AG04450 (cell line): ENCODE results near the gene NAP1L1. TPM values are rescaled to one million over a fixed set of nuclear protein-coding genes. Genes with fewer than 3 reads are reported as not detected.
A peak's percentile ranks its signal among the peaks of the same experiment; 100 is the strongest.

Experiments
- CTCF ChIA-PET: fragments of 300-600, 350-600 bp; formaldehyde crosslinking; extraction: SDS; loops from one replicate; lab custom pipeline; 2022; ENCODE audit warnings: antibody characterized with exemption, inconsistent platforms; lab: Charles Lee
- POLR2A ChIA-PET: fragments of 350-600 bp; formaldehyde crosslinking; extraction: SDS; loops from one replicate; lab custom pipeline; 2021; ENCODE audit warnings: antibody characterized with exemption, inconsistent platforms; lab: Yijun Ruan, JAX
- DNase-seq: peaks from one replicate; pipeline ENCODE4 v3.0.0-alpha.2; 2011; ENCODE audit warnings: low read depth, low spot score
- H3K27ac ChIP-seq: one replicate; pipeline ENCODE4 v1.5.1; 2012; ENCODE audit warnings: low read depth, low read length, control low read depth
- H3K27me3 ChIP-seq: one replicate; pipeline ENCODE4 v1.6.0; 2012; ENCODE audit warnings: low read length; ENCODE audit not compliant: control insufficient read depth, insufficient read depth
- H3K4me3 ChIP-seq: 2 replicates; pipeline ENCODE4 v1.5.1; 2011; ENCODE audit warnings: mild to moderate bottlenecking, low read depth, low read length, control low read depth
- H3K9me3 ChIP-seq: 2 replicates; pipeline ENCODE4 v1.5.1; 2012; ENCODE audit warnings: low read length; ENCODE audit not compliant: control insufficient read depth, insufficient read depth
- polyA plus RNA-seq: library from polyadenylated mRNA; depleted of rRNA; stranded (reverse); fragments of >200 nt; gene quantifications from 2 replicates; pipeline ENCODE4 v1.2.3, GENCODE V29; 2011
- TF ChIP-seq, protein P1 (sequence below): IDR thresholded peaks from 2 replicates; pipeline ENCODE4 v1.5.1; 2011; ENCODE audit warnings: low read depth, low read length, control low read depth, inconsistent platforms

Gene NAP1L1
- polyA plus RNA-seq, 1 experiment: 593 TPM

DNA sequence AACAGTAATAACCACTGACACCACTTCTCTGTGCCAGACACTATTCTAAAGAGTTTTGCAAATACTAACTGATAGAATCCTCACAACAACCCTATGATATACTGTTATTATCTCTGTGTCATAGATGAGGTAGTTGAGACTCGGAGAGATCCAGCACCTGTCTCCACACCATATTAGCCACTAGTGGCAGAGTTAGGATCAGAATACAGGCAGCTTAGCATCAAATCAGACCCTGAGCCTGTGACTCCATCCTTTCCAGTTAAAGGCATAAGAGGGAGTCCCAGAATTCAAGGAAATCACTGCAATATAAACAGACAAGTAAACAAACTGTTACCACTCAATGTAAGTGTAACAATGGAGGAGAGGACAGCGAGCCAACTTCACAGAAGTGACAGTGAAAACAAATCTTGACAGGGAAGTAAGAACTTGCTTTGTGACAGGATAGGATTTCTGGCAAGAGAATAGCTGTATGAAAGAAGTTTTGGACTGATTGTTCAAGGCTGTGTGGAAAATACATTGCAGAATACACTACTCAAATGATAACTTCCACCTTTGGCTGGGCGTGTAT is 11.7 kb upstream of the NAP1L1 start:
- POLR2A ChIA-PET: no interaction called here
- TF ChIP-seq, protein P1, sequence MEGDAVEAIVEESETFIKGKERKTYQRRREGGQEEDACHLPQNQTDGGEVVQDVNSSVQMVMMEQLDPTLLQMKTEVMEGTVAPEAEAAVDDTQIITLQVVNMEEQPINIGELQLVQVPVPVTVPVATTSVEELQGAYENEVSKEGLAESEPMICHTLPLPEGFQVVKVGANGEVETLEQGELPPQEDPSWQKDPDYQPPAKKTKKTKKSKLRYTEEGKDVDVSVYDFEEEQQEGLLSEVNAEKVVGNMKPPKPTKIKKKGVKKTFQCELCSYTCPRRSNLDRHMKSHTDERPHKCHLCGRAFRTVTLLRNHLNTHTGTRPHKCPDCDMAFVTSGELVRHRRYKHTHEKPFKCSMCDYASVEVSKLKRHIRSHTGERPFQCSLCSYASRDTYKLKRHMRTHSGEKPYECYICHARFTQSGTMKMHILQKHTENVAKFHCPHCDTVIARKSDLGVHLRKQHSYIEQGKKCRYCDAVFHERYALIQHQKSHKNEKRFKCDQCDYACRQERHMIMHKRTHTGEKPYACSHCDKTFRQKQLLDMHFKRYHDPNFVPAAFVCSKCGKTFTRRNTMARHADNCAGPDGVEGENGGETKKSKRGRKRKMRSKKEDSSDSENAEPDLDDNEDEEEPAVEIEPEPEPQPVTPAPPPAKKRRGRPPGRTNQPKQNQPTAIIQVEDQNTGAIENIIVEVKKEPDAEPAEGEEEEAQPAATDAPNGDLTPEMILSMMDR: no peak
- no peak overlapping the region for H3K4me3 ChIP-seq
- no peaks in the 10 kb centered on the region for H3K9me3 ChIP-seq
- no peaks in the 10 kb centered on the region for H3K27me3 ChIP-seq
- H3K27ac ChIP-seq: no peak overlapping the region
- no peak for DNase-seq
- CTCF ChIA-PET: no interaction called here

DNA sequence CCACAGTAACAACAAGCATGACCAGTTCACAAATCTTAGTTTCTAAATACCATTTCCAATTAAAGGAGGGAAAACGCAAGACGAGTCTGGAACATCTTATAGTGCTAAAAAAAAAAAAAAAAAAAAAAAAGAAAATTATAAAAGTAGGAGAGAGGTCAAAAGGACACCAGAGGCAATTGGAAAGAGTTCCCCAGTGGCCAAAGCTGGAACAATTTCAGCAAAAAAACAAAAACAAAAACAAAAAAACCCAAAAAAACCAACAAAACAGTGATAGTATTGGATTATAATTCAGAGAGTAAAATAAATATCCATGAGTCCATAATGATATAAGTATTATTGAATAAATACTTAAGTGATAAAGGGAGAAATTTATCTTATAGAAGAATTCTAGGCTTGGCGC is 10.3 kb upstream of the NAP1L1 start:
- POLR2A ChIA-PET: no interaction called here
- TF ChIP-seq, protein P1: no peak
- CTCF ChIA-PET: interaction anchor here (0.7 kb wide), 1 partner anchor 617 kb away, joined by 4 read pairs; no protein-coding TSS in a partner anchor
- Histone ChIP-seq H3K9me3 (no peaks in the 10 kb centered on the region), H3K4me3 (no peak overlapping the region), H3K27ac (no peak overlapping the region), H3K27me3 (no peaks in the 10 kb centered on the region)
- no peak for DNase-seq

- ChIA-PET CTCF (interaction anchor here (0.7 kb wide), 1 partner anchor 144 kb away, joined by 3 read pairs; no protein-coding TSS in a partner anchor), POLR2A (interaction anchor here (0.7 kb wide), 1 partner anchor 96 kb away, joined by 4 read pairs; no protein-coding TSS in a partner anchor)
- H3K27me3 ChIP-seq: no peaks in the 10 kb centered on the region
- no peak for DNase-seq
- H3K27ac ChIP-seq: no peak overlapping the region
- H3K4me3 ChIP-seq: no peak overlapping the region
- TF ChIP-seq, protein P1: no peak
- H3K9me3 ChIP-seq: no peaks in the 10 kb centered on the region
These were observed 6.8 kb upstream of the NAP1L1 start for GRCh38 chr12:76091246-76091754.

DNA sequence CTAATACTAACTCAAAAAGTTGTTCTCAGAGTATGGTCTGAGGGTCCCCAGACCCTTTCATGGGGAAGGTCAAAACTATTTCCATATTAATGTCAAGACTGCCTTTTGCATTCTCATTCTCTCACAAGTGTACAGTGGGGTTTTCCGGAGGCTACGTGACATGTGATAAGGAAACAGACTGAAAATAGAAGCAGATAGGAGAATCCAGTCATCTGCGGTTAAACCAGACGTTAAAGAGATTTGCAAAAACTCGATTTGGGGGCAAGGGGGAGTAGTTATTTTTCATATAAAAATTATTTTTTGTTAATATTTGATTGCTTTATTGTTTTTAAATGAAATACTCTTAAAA is 1.0 kb upstream of the NAP1L1 start:
- H3K27ac ChIP-seq: peak overlapping the region; percentile 92
- TF ChIP-seq, protein P1: no peak
- H3K27me3 ChIP-seq: no peaks in the 10 kb centered on the region
- no peaks in the 10 kb centered on the region for H3K9me3 ChIP-seq
- ChIA-PET CTCF (interaction anchor here (0.6 to 0.7 kb wide), 3 partner anchors 16 to 287 kb away, joined by 3 to 4 read pairs (median 3); no protein-coding TSS in a partner anchor), POLR2A (no interaction called here)
- DNase-seq: no peak
- H3K4me3 ChIP-seq: peak overlapping the region; percentile 88

DNA sequence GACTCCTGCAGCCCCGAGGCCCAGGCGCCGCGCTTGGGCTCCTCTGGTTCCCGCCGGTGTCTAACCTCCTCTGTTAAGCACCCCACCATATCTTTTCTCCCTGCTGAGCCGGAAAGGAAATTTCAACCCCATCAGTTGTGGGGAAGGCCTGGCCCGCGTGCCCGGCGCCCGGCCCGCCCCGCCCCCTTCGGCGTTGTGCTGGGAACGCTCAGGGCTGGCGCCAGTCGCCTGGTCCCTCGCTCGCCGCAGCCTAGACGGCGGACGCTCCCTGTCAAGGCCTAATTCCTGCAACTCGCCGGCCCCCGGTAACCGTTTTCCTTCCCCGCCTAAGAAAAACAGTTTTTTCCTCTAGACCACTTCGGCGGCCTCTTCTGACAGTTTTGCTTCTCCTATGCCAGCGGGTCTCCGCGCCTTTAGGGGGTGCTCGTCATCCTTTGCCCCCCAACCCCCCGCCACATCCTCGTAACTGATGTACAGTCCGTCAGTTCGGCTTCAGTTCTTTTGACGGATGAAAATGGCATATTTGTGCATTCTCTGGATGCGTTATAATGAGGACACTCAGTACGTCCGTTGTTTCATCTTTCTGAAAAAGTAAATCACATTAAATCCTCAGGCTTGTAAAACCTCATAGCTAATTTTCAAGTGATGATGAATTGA is 506 bp upstream of the NAP1L1 start:
- Histone ChIP-seq H3K4me3 (peak overlapping the region; percentile 88), H3K27ac (peak overlapping the region; percentile 92), H3K9me3 (no peaks in the 10 kb centered on the region), H3K27me3 (no peaks in the 10 kb centered on the region)
- ChIA-PET POLR2A (interaction anchor here (1.1 to 2.4 kb wide), 2 partner anchors 54 to 263 kb away, joined by 5 to 9 read pairs; partner anchors contain the start of genes BBS10 and PHLDA1), CTCF (interaction anchor here (0.6 to 0.7 kb wide), 3 partner anchors 16 to 287 kb away, joined by 3 to 4 read pairs (median 3); no protein-coding TSS in a partner anchor)
- DNase-seq: no peak
- TF ChIP-seq, protein P1: peak; percentile 46
